HG03139 (cell line): ENCODE data around the gene IGFBPL1.

Experiments
- ATAC-seq: cut with Tn5 transposase; IDR thresholded peaks from one replicate; pipeline ENCODE4 v1.9.1; 2021; ENCODE audit not compliant: unreplicated experiment

IGFBPL1 gene

DNA sequence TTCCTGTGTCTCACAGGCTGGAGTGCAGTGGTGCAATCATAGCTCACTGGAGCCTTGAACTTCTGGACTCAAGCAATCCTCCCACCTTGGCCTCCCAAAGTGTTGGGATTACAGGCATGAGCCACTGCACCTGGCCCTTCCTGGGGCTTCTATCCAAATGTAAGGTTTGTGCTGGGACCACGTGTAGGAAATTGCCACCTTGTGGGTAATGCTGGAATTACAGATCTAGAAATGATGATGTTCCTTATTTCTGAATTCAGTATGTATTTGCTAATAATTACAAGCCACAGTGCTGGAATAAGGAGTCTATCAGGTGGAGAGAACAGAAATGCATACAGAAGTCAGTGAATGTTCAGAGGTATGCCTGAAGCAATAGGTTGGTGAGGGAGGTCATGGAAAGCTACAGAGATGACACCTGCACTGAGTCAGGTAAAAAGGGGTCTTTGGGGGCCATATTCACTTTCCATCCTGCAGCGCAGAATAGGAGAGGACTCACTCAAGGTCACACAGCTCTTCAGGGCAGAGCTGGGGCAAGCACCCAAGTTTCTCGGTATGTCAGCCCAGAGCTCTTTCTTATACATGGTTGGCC lies 8.8 kb upstream of the IGFBPL1 start:
- no peak for ATAC-seq

DNA sequence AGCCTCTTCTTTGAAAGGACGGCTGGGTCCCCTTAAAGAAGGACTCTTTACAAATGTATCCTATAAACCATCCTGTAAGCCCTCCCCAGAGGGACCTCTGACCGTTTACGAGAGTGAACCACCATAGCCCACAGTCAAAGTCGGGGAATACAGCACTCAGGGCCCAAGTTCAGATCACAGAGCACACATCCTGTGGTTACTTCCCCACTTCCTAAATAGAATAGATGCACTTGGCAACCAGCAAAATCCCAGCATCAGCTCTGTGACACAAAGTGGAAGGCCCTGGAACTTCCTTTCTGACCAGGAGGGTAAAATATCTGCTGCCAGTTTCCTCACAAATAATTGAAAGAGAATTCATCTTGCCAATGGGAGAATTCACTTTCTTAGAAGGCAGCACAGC lies 6.9 kb upstream of the IGFBPL1 start:
- no peak for ATAC-seq

DNA sequence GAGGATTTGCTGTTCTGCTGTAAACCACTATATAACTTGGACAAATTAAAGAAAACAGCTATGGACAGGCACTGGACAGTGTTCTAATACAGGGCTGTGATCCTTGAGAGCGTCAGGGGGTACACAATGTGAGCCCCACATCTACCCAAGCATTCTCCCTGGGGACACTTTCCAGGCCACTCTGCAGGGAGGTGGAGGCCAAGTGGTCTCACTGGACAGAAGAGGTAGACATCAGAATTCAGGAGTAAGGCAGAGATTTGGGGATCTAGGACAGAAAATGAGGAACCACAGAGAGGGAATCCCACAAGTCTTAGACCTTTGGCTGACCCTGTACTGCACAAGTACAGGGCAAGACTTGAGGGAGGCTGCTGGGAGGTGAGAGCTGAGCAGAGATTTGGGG lies 3.8 kb upstream of the IGFBPL1 start:
- ATAC-seq: no peak

DNA sequence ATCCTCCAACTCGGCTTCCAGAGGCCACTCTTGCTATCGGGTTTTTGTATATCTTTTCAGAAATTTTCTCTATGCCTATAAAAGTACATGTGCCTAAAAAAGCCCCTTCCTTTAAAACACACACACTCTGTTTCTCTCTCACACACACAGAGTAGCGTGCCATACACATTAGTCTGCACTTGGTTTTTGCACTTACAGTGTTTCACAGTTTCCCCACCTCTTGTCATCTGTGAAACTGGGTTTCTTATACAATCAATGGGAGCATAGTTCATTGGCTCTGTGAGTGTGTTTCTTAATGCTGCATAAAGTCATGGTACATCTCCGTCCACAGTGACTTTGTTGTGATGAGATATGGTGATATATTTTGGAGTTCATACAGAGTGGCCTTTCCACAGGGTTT lies 664 bp upstream of the IGFBPL1 start:
- ATAC-seq: no peak

DNA sequence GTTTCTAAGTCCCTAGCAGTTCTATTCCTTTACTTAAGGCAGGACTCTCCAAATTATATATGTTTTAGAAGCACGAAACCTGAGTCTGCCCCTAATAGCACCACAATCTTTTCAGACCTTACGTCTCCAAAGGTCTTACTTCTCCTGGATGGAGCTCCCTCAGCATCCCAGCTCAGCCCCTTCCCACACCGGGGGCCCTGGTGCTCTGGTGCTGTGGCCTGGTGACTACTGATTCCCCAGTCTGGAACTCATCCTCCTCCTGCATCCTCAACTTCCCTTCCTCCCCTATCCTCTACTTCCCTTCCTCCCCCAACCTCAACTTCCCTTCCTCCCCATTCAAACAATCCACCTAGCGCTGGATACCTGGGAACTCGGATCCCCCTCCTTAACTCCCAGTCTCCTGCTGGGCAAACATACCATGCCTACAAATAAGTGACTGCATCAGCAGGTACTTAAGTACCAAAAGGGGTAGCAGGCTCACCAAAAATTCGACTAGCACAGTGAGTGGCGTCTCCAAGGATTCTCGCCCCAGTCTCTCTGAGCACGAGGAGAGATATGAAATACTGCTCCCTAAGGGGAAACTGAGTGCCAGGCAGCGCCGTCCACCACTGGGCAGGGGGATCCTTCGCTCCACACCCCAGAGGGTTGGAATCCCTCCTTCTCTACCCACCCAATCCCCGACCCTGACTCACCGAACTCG lies 831 bp downstream of the IGFBPL1 start:
- no peak for ATAC-seq

DNA sequence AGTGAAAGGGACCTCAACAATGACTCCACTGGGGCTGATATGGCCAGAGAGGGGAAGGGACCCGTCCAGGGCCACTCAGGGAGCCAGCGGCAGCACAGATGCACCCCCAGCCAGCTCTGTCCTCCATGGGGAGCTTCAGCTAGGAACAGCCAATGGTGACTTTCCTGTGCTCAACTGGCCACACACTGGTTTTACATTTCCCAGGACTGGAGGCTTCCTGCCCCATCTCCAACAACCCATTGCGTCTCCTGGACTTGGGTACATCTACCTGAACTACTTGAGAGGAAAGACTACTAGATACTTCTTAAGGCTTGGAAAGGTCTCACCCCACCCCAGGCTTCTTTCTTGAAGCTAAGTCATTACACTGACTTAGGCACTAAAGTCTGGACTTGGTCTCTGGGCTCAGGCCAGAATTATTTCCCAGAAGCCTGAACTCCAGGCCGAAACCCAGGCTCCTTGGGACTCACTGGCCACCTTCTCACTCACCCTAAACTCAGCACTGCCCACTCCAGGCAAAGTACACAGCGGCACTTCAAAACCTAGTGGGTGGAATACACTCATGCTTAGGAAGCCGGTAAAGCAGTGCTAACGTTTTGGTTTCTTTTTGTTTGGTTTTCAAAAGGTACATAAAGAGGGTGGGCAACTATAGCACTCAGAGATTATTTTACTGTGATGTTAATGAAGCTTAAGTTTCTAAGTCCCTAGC lies 1.5 kb downstream of the IGFBPL1 start:
- no peak for ATAC-seq

DNA sequence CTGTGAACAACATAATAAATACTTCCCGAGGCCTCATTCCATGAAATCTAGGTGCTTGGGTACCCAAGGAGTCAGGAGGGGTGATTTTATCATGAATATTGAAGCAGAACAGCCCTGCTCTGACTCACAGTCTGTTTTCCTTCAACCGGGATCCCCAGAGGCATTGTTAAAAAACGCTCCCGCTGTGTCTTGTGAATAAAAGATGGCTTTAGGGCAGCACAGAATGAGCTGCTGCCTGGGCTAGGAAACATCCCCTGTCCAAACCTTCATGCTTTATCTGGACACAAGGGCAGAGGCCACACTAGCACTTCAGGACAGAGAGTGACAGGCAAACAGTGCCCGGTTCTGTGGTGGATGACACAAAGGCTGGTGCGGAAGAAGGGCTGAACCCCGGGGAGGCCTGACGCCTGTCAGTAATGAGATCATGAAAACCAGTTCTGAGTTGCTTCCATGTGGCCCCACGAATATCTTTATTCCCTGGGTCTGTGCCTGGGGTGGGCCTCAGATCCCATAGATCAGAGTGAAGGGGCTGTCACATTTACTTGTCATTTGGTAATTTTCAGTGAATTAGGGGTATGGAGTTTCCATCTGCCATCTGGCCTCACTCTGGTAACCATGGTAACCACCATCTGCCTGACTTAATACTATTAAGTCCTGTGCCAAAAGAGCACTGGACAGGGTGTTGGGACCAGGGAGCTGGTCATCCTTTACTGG lies 2.6 kb downstream of the IGFBPL1 start:
- ATAC-seq: no peak

DNA sequence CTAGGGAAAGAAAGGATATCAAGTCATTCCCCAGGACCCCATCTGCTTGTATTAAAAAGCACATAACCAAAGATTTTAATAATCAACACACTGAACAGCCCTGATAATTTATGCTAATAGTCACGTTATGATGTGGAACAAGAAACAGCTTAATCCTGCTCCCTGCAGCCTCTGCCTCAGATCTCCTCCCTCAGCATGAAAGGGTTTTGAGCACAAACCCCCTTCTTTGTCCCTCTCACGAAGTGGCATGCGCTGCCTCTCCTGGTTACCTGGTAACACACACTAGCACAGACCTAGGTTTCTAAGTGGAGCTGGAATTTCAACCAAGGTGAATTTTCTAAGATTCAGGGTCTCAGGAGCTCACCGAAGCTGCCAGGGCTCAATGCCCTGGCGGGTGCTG lies 5.1 kb downstream of the IGFBPL1 start:
- ATAC-seq: no peak

DNA sequence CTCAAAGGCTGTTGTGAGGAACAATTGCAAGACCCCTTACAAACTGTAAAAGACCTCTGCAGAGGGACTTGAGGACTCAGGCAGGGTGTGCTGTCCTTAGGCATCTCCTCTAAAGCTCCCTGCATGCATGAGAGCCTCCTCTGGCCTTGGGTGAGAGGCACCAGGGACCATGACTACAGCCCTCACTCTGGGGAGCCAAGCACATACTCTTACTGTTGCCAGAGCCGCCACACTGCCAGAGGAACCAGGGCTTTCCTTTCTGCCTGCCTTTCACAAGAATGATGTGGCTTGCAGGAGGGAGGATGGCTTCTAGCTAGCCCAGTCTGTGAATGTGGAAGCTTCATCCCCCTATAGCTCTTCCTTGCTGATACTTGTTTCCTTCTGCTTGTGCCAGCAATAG lies 5.9 kb downstream of the IGFBPL1 start:
- no peak for ATAC-seq

DNA sequence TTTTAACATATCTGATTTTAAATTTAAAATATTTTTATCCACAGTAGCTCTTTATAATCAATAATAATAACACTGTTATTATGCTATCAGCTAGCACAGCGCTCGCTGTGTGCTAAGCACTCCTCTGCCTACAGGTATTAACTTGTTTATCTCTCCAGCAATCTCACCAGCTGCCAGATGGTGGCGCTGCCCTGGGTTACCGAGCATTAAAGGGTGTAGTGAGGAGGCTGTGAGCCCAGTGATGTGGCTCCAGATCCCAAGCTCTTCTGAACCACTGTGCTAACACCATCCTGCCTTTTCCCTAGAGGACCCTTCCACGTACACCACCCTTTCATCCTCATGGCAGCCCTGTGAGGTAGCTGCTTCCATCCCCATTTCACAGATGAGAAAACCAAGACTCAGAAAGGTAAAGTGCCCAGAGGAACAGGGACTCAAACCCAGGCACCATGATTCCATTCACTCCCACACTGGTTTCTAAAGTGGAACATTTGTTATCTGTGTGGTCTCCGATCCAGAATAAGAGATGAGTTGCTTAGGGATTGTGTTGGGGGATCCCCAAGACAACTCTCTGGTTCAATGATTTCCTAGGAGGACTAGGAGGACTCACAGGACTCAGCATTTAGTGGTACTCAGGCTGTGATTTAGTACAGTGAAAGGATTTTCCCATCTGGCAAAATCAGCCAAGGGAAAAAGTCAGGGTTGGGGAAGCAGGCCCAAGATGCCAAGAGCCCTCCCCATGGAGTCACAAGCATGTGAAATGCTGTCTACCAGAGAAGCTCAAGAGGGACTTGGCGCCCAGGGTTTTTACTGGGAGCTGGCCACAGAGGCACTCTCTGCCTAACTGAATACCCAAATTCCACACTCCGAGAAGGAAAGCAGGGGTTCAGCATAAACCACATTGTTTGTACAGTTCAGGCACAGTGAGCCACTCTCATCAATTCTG lies 7.0 kb downstream of the IGFBPL1 start:
- ATAC-seq: no peak

DNA sequence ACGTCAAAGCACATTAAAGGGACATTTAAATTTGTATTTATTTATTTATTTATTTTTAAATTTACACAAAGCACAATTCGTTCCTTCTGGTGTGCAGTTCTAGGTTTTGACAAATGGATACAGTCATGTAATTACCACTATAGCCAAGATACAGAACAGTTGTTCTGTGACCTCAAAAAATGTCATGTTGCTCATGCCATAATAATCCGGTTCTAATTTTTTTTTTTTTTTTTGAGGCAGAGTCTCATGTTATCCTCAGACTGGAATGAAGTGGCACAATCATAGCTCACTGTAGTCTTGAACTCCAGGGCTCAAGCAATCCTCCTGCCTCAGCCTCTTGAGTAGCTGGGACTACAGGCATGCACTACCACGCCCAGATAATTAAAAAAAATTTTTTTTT lies 7.8 kb downstream of the IGFBPL1 start:
- no peak for ATAC-seq

DNA sequence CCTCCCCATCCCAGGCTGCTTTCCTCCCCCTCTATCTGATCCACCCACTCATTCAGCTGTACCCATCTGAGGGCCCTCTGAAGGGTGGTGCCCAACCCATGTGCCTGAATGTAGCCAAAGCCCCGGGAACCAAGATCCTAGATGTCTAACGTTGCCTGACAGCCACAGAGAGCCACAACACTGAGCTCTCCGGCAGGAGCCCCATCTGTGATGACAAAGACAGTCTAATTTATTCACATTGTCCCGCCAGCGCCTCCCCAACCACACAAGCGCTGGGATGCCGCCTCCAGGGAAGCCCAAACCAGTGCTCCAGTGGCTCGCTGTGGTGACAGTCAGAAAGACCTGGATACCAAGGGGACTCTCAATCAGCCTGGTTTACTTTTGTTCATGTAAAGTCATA lies 8.4 kb downstream of the IGFBPL1 start:
- ATAC-seq: no peak

DNA sequence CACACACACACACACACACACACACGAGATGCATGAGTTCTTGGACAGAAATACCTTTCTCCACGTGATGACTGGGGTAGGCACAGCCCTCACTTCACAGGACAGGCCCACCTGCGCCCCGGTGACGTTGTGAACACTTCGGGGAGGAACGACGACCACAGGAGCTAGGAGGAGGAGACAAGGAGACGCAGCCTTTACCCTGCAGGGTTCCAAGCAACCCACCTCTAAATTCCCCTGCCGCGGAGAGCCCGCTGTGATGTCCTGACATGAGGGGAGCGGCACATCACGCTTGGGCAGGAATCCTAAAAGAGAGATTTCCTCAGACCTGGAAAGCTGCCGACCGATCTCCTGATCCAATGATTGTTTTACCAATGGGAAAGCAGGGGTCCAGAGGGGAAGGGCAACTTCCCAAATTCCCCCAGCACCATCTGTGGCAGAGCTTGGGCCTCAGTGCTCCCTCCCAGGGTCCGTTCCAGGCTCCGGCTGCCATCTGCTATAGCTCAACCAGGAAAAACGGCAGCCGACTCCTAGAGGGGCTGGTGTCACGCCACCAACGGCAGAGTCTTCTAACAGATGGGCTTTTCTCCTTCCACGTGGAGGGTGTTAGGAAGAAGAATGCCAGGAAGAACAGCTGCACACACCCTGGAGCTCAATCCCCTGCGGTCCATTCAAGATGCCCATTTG lies 10.1 kb downstream of the IGFBPL1 start:
- ATAC-seq: no peak

DNA sequence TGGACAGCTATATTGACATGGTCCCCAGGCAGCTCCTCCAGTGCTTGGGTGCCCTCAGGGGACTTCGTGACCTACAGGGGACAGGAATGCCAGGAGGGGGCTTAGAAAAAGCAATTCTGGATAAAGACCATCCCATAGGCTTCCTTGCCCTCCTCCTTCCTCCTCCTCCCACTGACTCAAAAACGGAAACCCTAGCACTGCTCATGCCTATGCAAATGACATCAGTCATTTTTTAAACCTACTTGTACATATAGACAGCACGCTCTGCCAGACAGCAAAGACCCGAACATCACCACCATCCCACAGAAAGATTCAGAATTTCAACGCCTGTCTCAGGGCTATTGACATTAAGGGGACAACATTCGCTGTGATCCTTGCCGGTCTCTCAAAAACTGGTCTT lies 11.0 kb downstream of the IGFBPL1 start:
- ATAC-seq: no peak

DNA sequence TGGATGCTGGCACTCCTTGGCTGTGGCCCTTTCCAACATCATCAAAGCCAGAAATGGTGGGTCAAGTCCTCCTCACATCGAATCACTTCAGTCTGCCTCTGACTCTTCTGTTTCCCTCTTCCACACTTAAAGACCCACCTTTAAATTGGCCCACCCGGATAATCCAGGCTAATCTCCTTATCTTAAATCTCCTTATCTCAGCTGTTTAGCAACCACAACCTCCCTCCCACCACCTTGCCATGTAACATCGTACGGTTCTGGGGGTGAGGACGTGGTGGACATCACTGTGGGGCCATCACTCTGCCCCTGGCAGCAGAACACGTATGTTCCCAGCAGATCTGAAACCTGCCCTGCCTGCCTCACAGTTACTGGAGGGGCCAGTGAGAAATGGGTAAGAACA lies 11.5 kb downstream of the IGFBPL1 start:
- no peak for ATAC-seq

DNA sequence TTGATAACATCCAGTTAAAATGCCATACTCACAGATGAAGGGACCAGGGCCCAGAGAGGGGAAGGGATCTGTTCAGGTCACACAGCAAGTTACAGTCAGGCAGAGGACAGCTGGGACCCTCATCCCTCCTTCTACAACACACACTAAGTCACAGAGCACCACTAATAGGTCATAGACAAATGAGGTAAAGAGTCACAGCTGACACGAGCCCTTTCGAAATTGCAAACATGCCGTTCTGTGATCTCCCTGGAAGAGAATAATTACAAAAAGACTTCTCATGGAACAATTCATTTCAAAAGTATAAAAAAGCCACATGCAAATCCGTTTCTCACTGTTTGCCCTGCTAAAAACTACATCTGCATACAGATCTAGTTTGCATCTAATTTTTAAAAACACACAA lies 15.5 kb downstream of the IGFBPL1 start:
- ATAC-seq: no peak

DNA sequence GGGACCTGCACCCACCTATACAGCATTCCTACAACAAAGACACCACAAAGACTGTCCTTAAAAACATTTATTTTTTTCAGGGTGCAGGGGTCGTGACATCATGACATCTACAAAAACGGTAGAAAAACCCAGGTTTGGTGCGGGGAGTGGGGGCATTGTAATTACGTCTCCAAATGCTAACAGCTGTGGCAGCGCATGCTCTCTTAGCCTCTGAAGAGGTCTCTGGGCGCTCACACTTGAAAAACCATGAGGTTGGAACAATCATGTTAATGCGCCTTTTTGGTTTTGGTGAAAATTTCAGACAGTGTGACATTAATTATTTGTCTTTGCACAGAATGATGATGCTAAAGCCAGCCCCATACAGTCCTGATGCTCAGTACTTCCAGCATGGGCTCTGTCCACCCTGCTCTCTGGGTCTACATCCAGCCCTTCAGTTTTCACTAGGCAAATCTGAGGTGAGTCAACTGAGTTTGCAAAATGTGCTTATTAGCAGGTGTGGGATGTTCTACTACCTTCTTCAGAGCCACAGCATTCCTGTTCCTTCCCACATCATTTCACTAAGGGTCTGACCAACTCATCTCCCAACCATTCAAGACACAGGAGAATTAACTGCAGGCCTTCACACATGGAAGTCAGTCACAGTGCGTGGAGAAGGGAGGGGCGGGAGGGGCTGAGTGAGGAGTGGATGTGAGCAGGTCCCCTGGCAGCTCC lies 17.6 kb downstream of the IGFBPL1 start:
- no peak for ATAC-seq

DNA sequence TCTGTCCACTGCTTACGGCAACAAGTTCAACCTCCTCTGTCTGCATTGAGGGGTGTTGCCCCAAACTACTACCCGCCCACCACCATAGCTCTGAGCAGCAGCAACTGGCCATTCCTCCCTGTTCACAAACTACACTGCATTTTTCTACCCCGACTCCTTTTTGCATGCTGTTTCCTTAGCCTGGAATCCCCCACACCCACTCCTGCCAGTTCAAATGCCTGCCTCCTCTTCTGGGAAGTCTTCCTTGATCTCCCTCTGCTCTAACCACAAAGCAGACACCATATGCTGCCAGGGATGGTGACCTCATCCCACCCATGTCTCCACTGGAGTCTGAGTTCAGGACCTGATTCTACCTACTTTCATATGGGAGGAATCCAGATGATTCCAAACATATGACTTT lies 18.5 kb downstream of the IGFBPL1 start:
- no peak for ATAC-seq

DNA sequence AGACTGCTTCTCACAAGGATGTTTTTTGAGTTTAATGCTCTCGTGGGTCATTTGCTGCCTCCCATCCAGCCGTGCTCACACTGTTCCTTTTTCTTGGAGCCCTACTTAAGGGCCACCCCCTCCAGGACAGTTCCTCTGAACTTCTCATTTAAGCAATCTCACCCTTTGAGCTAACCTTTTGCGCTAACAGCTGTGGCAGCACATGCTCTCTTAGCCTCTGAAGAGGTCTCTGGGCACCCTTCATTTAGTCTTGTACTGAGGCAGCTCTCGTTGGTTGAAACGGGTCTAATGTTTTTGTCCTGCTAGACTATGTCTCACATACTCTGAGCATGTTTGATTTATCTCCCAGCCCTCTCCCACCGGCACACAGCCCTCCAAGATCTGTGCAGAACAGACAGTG lies 19.9 kb downstream of the IGFBPL1 start:
- no peak for ATAC-seq

DNA sequence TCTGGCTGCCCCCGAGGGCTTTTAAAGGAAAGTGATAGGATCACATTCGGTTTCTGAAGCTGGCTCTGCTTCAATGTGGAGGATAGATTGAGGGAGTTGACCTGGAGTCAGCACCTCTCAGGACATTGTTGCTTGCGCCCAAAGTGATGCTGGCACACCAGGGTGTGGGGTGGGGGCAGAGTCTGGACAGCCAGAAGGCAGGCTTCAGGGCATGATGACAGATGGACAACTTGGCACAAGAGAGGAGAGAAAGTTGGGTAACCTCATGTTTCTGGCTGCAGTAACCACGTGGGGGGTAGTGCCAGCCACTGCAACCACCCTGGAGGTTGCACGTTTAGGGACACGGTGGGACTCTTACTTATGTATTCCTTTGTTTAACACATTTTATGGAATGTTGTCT lies 22.3 kb downstream of the IGFBPL1 start:
- ATAC-seq: no peak
